Right lobe of liver (tissue), 6 donors: Measurements from ENCODE around the gene ELL. TPM values are rescaled to one million over a fixed set of nuclear protein-coding genes. Genes with fewer than 3 reads are reported as not detected.
"Not testable (repeated sequence)": the region's sequence is repeated elsewhere in the genome, so short reads cannot be mapped to it uniquely, and the experiment has no call there.

ENCODE experiments used
- ATAC-seq, 4 donors: fragments of 200-7000 bp; cut with Tn5 transposase; one replicate each; pipeline ENCODE4 v1.9.1; 2020; ENCODE audit warnings: mild to moderate bottlenecking in 4 of 4, moderate library complexity in 4 of 4
- DNase-seq, 3 donors: peaks; one replicate each; pipeline ENCODE4 v3.0.0-alpha.2; 2020
- H3K27ac ChIP-seq, 3 donors: fragments of 200-600 bp; one replicate each; pipeline ENCODE4 v1.8.0; 2022
- H3K27me3 ChIP-seq, 2 donors: fragments of 200-600 bp; one replicate each; pipeline ENCODE4 v1.8.0; 2022
- H3K36me3 ChIP-seq, 4 donors: fragments of 200-600 bp; sonication (generic) in 1 of 4; one replicate each; pipeline versions ENCODE4 v1.5.1 to v1.8.0; 2017 to 2022; ENCODE audit warnings: control low read depth in 1 of 4
- H3K4me1 ChIP-seq, 4 donors: fragments of 200-600 bp; sonication (generic) in 1 of 4; one replicate each; pipeline versions ENCODE4 v1.5.1 to v1.8.0; 2017 to 2022; ENCODE audit warnings: control low read depth in 1 of 4
- H3K4me3 ChIP-seq, 3 donors: fragments of 200-600 bp; one replicate each; pipeline ENCODE4 v1.8.0; 2022
- H3K9me3 ChIP-seq, 4 donors: fragments of 200-600 bp; sonication (generic) in 1 of 4; one replicate each; pipeline versions ENCODE4 v1.5.1 to v1.8.0; 2017 to 2022; ENCODE audit warnings: control low read depth in 1 of 4
- POLR2A ChIP-seq: fragments of 450-650 bp; IDR thresholded peaks from one replicate; pipeline ENCODE4 v1.6.1; 2017; ENCODE audit warnings: antibody characterized with exemption, mild to moderate bottlenecking
- WGBS: methylation state at CpG from one replicate; pipeline ENCODE4 v1.1.6; 2018; ENCODE audit warnings: low coverage, low lambda C conversion rate; ENCODE audit not compliant: insufficient coverage; ENCODE audit errors: missing lambda C conversion rate; 5-methylcytosine and 5-hydroxymethylcytosine counted together
- intact Hi-C, 2 donors: fragments of 100-400 bp; cut with DNase I; formaldehyde crosslinking; loops; one replicate each; pipeline versions ENCODE4 v1.11.2 to v1.14.1; 2022
- total RNA-seq, 6 experiments: library from RNA; depleted of rRNA in 2 of 6; stranded (reverse); fragments of >200 nt in 2 of 6; fragmentation: NEBNext Ultra II Directional in 3 of 6; extraction: Animal tissue kit (Norgen Biotek cat#: 25700) in 3 of 6; gene quantifications; one replicate each; pipeline versions ENCODE4 v1.1.0 to v1.2.4, GENCODE V29; 2016 to 2023
- TF ChIP-seq, protein P1 (sequence below), 4 donors: fragments of 200-600 bp in 3 of 4; fragments of 450-650 bp in 1 of 4; IDR thresholded peaks; one replicate each; pipeline versions ENCODE4 v1.5.1 to v1.8.0; 2016 to 2022; ENCODE audit warnings: antibody characterized with exemption in 4 of 4, mild to moderate bottlenecking in 2 of 4
- donor health status: DM: no; HTN: yes; CAD: no.
- donor health status: DM: no; HTN: no; CAD: no.
- donor health status: DM: no; HTN: no; CAD: no.
- donor health status: DM: no; HTN: yes; CAD: no.
- donor health status: DM: no; HTN: yes; CAD: no.

ELL gene
- total RNA-seq, 6 experiments from 2014 or later = 5.3 to 11.9 (median 8.6) TPM

DNA sequence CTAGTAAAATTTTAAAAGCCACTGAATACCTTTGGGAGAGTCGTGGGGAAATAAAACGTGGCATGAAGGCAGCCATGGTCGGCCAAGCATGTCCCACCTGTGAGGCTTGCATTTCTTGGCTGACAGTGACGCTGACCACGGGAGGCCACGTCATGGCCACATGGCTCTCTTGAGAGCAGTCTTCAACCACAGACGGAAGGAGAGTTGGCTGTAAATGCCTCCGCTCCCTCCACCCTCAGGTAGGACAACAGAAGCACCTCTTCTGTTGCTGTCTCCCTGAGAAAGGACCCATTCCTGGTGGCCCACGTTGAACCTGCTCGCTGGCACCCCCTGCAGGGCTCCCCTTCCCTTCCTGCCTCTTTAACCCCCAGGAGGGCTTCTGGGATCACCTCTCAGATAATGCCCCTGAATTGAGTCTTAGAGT is 113.8 kb downstream of the ELL start:
- no peak for TF ChIP-seq POLR2A
- TF ChIP-seq, protein P1, sequence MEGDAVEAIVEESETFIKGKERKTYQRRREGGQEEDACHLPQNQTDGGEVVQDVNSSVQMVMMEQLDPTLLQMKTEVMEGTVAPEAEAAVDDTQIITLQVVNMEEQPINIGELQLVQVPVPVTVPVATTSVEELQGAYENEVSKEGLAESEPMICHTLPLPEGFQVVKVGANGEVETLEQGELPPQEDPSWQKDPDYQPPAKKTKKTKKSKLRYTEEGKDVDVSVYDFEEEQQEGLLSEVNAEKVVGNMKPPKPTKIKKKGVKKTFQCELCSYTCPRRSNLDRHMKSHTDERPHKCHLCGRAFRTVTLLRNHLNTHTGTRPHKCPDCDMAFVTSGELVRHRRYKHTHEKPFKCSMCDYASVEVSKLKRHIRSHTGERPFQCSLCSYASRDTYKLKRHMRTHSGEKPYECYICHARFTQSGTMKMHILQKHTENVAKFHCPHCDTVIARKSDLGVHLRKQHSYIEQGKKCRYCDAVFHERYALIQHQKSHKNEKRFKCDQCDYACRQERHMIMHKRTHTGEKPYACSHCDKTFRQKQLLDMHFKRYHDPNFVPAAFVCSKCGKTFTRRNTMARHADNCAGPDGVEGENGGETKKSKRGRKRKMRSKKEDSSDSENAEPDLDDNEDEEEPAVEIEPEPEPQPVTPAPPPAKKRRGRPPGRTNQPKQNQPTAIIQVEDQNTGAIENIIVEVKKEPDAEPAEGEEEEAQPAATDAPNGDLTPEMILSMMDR (IDR thresholded peaks at IDR 0.05) = peak; percentile 42 to 64 (median 49)
- Histone ChIP-seq H3K36me3 (no peaks in the 10 kb centered on the region), H3K4me3 (no peak overlapping the region), H3K9me3 (no peaks in the 10 kb centered on the region), H3K4me1 (peaks cover 0 to 3% (median 0%) of the 10 kb centered on the region in 4 donors), H3K27me3 (no peaks in the 10 kb centered on the region), H3K27ac (no peak overlapping the region)
- intact Hi-C loops = loop anchor here in 1 of 2 donors (5.0 kb wide), 1 partner anchor 66 kb away; the partner anchor contains the start of gene PGPEP1
- DNase-seq = peak in 2 of 3 donors; percentile 55 to 61
- peak; percentile 59 to 77 (median 68) for ATAC-seq
- WGBS = 56% methylated on average over 3 of the region's 10 CpGs

DNA sequence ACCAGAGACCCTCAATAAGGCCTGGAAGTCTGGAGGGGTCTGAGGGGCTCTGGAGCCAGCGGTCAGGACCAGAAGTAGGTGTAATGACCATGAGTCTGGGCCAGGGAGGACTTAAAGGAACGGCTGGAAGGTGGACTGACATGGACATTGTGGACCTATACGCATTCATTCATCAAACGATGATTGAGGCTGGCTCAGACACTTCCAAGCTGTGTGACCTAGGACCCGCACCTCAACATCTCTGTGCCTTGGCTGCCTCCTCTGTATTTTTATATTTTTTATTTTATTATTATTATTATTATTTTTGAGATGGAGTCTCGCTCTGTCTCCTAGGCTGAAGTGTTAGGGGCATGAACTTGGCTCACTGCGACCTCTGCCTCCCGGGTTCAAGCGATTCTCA is 115.1 kb downstream of the ELL start:
- H3K4me1 ChIP-seq = peaks cover 0 to 12% (median 4%) of the 10 kb centered on the region in 4 donors
- DNase-seq (no peak), ATAC-seq (no peak)
- no peaks in the 10 kb centered on the region for H3K27me3 ChIP-seq
- no peak overlapping the region for H3K27ac ChIP-seq
- H3K9me3 ChIP-seq = no peaks in the 10 kb centered on the region
- intact Hi-C loops = loop anchor here in 1 of 2 donors (5.0 kb wide), 1 partner anchor 64 kb away; the partner anchor contains the start of gene PGPEP1
- 83% methylated on average over 4 of the region's 9 CpGs for WGBS
- TF ChIP-seq, protein P1 (IDR thresholded peaks at IDR 0.05) = no peak
- TF ChIP-seq POLR2A = no peak
- no peaks in the 10 kb centered on the region for H3K36me3 ChIP-seq
- no peak overlapping the region for H3K4me3 ChIP-seq

GRCh38 chr19:18405754-18406153 is 116.1 kb downstream of the ELL start:
- H3K27ac ChIP-seq, H3K27me3 ChIP-seq, ATAC-seq, H3K4me3 ChIP-seq, H3K36me3 ChIP-seq, H3K9me3 ChIP-seq, DNase-seq: not testable (repeated sequence)
- 69% methylated on average over 8 of the region's 11 CpGs for WGBS
- intact Hi-C loops = loop anchor here in 1 of 2 donors (5.0 kb wide), 1 partner anchor 63 kb away; the partner anchor contains the start of gene PGPEP1
- peaks cover 0 to 12% (median 4%) of the 10 kb centered on the region in 4 donors for H3K4me1 ChIP-seq

DNA sequence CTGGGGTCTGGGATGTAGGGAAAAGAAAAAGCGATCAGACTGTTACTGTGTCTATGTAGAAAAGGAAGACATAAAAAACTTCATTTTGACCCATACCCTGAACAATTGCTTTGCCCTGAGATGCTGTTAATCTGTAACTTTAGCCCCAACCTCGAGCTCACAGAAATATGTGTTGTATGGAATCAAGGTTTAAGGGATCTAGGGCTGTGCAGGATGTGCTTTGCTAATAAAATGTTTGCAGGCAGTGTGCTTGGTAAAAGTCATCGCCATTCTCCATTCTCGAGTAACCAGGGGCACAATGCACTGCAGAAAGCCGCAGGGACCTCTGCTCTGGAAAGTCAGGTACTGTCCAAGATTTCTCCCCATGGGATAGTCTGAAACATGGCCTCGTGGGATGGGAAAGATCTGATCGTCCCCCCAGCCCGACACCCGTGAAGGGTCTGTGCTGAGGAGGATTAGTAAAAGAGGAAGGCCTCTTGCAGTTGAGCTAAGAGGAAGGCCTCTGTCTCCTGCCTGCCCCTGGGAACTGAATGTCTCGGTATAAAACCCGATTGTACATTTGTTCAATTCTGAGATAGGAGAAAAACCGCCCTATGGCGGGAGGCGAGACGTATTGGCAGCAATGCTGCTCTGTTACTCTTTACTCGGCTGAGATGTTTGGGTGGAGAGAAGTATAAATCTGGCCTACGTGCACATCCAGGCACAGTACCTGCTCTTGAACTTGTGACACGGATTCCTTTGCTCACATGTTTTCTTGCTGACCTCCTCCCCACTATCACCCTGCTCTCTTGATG is 119.2 kb downstream of the ELL start:
- H3K9me3 ChIP-seq, intact Hi-C loops, ATAC-seq, H3K36me3 ChIP-seq, DNase-seq, H3K27me3 ChIP-seq, H3K4me3 ChIP-seq: not testable (repeated sequence)
- H3K27ac ChIP-seq = peak overlapping the region in 1 of 3 donors; percentile 24
- H3K4me1 ChIP-seq = peaks cover 0 to 34% (median 4%) of the 10 kb centered on the region in 4 donors
- 49% methylated on average over 13 of the region's 18 CpGs for WGBS

- H3K9me3 ChIP-seq = no peaks in the 10 kb centered on the region
- TF ChIP-seq, protein P1 (IDR thresholded peaks at IDR 0.05) = peak in 3 of 4 donors; percentile 28 to 42 (median 36)
- no peak for TF ChIP-seq POLR2A
- 78% methylated on average over 4 of the region's 7 CpGs for WGBS
- H3K27me3 ChIP-seq = no peaks in the 10 kb centered on the region
- H3K27ac ChIP-seq = peak overlapping the region in 2 of 3 donors; percentile 22 to 24
- no peaks in the 10 kb centered on the region for H3K36me3 ChIP-seq
- peak in 2 of 3 donors; percentile 61 to 74 for DNase-seq
- H3K4me3 ChIP-seq = no peak overlapping the region
- intact Hi-C loops = no loop called here
- peak; percentile 50 to 65 (median 62) for ATAC-seq
- H3K4me1 ChIP-seq = peaks cover 0 to 44% (median 9%) of the 10 kb centered on the region in 4 donors
Measured at GRCh38 chr19:18401580-18402112, 120.2 kb downstream of the ELL start.
